Measurements from ENCODE around the gene ZEB1. TPM values are rescaled to one million over a fixed set of nuclear protein-coding genes. Genes with fewer than 3 reads are reported as not detected.

The ZEB1 gene
- total RNA-seq, 1 experiment from 2014 or later, result 31.5 TPM

- BruUV-seq (replicated peaks), result no TSS peak
- no peak for TF ChIP-seq POLR2AphosphoS5 (IDR thresholded peaks at IDR 0.05; ENCODE audit: low read depth, low read length)
- TF ChIP-seq SIN3A (IDR thresholded peaks at IDR 0.05; ENCODE audit: borderline replicate concordance, insufficient read depth, low read depth, low read length), result no peak
- TF ChIP-seq TCF7L2 (IDR thresholded peaks at IDR 0.05; ENCODE audit: low read depth, low read length), result no peak
- TF ChIP-seq CTCF (IDR thresholded peaks at IDR 0.05), result no peak
- no peak for TF ChIP-seq REST (IDR thresholded peaks at IDR 0.05; ENCODE audit: insufficient read depth in 1 of 2, low read depth in 2 of 2, low read length in 1 of 2)
- DNase-seq (ENCODE audit: low read depth, low spot score) (no peak), ATAC-seq (no peak)
- POLR2A ChIA-PET, result interaction anchor here (0.5 to 0.6 kb wide), 2 partner anchors 80 to 288 kb away, joined by 3 to 9 read pairs; no protein-coding TSS in a partner anchor
- Histone ChIP-seq H3K27me3 (ENCODE audit: control insufficient read depth, insufficient read depth, low read length) (no peaks in the 10 kb centered on the region), H3K36me3 (ENCODE audit: control insufficient read depth, insufficient read depth, low read length) (no peaks in the 10 kb centered on the region), H3K27ac (ENCODE audit: low read length) (no peak overlapping the region), H3K9me3 (ENCODE audit: control insufficient read depth, insufficient read depth, low read depth, low read length) (peaks cover 5% of the 10 kb centered on the region; the same call in 1 of the 2 replicates), H3K4me1 (ENCODE audit: control insufficient read depth, insufficient read depth, low read length) (no peaks in the 10 kb centered on the region), H3K4me3 (ENCODE audit: low read depth in 2 of 2, low read length in 2 of 2) (no peak overlapping the region)
- in situ Hi-C loops (cut with HindIII; ENCODE audit: low pct_unique_long_range_greater_than_20kb, low sequenced_read_pairs) (no loop called here), intact Hi-C loops (cut with micrococcal nuclease; ENCODE audit: unreplicated experiment) (no loop called here)
- CTCF ChIA-PET, result no interaction called here
Observed at GRCh38 chr10:31460242-31460641, 141.2 kb downstream of the ZEB1 start.

GRCh38 chr10:31464552-31464951, 145.5 kb downstream of the ZEB1 start:
- no peaks in the 10 kb centered on the region for H3K36me3 ChIP-seq (ENCODE audit: control insufficient read depth, insufficient read depth, low read length)
- H3K27me3 ChIP-seq (ENCODE audit: control insufficient read depth, insufficient read depth, low read length), result no peaks in the 10 kb centered on the region
- DNase-seq (ENCODE audit: low read depth, low spot score) (no peak), ATAC-seq (no peak)
- BruUV-seq (replicated peaks), result no TSS peak
- no peak overlapping the region for H3K4me3 ChIP-seq (ENCODE audit: low read depth in 2 of 2, low read length in 2 of 2)
- in situ Hi-C loops (cut with HindIII; ENCODE audit: low pct_unique_long_range_greater_than_20kb, low sequenced_read_pairs), result no loop called here
- ChIA-PET POLR2A (no interaction called here), CTCF (no interaction called here)
- no peak overlapping the region for H3K27ac ChIP-seq (ENCODE audit: low read length)
- no peaks in the 10 kb centered on the region for H3K4me1 ChIP-seq (ENCODE audit: control insufficient read depth, insufficient read depth, low read length)
- intact Hi-C loops (cut with micrococcal nuclease; ENCODE audit: unreplicated experiment), result no loop called here
- H3K9me3 ChIP-seq (ENCODE audit: control insufficient read depth, insufficient read depth, low read depth, low read length), result peaks cover 5% of the 10 kb centered on the region; the same call in 1 of the 2 replicates
- no peak for TF ChIP-seq TCF7L2 (IDR thresholded peaks at IDR 0.05; ENCODE audit: low read depth, low read length)
- TF ChIP-seq SIN3A (IDR thresholded peaks at IDR 0.05; ENCODE audit: borderline replicate concordance, insufficient read depth, low read depth, low read length), result no peak
- no peak for TF ChIP-seq REST (IDR thresholded peaks at IDR 0.05; ENCODE audit: insufficient read depth in 1 of 2, low read depth in 2 of 2, low read length in 1 of 2)
- TF ChIP-seq POLR2AphosphoS5 (IDR thresholded peaks at IDR 0.05; ENCODE audit: low read depth, low read length), result no peak
- no peak for TF ChIP-seq CTCF (IDR thresholded peaks at IDR 0.05)
